Measurements from ENCODE around the gene COPS7B.

COPS7B gene

DNA sequence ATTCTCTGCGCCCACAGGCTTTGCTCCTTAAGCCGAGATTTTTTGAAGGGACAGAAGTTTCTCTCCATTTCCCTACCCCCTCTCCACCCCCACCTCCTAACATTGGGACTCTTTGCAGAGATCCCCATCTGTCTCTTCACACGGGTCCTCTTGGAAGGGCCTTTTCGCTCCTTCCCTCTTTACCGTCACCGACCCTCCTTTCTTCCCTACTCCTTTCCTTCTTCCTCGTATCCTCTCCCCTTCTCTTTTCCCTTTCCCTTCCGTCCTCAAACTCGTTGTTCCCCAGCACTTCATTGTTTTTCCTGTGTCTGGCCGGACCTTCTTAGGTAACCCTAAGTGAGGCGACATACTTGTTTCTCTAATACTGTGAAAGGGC is 660 bp downstream of the COPS7B start:
- no peak for DNase-seq

DNA sequence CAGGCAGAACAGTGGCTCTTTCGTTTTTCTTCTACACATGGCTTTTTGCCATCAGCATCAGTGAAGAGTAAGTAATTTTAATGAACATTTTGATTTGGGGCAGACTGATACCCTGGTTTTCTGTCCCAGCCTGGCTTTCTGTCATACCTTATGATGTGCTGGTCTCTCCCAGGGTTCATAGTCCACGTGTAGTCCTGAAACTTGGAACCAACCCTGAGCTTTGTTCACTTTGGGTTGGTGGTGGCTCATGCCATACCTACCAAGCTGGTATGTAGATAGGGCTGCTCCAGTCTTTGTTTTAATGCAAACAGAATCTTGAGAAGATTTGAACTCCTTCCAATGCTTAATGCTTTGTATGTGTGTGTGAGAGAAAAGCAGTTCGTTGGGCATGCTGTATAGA is 4.9 kb downstream of the COPS7B start:
- DNase-seq, result no peak

DNA sequence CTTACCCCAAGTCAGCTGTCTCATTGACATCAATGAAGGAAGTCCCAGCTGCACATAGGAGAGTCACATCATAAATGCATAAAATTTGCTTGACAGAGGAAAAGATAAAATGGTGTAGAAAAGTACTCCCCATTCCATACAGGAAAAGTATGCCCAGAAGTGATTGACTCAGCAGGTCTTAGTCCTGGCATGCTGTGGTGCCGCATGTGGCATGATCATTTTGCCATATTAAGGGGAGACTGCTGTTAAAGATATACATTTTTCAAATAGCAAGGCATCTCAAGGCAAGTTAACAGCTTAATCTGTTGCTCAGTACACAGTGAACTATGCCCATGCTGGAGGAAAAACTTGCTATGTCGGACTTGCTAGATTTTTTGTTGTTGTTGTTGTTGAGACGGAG is 8.1 kb downstream of the COPS7B start:
- DNase-seq, result no peak

DNA sequence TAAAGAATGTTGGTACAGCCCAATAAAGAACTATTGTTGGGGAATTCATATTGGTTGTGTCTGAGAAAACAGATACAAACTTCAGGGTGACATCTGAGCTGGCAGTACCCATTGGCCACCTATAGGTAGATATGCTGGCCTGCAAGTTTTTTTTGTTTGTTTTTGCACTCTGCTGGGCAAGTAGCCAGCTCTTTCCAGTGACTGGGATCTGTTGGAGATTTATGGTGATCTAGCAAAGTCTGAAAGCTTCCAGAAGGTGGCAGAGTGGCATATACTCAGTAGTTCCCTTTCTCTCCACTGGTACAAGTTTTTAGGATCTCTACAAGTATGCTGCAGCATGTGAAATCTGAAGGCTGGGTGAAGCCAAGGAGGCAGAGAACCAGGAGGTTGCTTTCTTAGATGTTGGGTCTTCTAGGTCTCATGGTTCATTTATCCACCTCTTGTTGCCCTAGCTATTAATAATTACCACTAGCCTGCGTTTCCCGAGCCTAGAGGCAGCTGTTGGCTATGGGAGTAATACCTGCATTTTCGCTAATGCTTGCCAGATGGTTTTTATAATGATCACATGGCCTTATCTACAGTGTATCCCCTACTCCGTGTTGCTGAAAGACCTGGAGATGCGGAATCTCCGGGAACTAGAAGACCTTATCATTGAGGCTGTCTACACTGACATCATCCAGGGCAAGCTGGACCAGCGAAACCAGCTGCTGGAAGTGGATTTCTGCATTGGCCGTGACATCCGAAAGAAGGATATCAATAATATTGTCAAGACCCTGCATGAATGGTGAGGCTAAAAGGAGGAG is 9.5 kb downstream of the COPS7B start:
- DNase-seq, result no peak

DNA sequence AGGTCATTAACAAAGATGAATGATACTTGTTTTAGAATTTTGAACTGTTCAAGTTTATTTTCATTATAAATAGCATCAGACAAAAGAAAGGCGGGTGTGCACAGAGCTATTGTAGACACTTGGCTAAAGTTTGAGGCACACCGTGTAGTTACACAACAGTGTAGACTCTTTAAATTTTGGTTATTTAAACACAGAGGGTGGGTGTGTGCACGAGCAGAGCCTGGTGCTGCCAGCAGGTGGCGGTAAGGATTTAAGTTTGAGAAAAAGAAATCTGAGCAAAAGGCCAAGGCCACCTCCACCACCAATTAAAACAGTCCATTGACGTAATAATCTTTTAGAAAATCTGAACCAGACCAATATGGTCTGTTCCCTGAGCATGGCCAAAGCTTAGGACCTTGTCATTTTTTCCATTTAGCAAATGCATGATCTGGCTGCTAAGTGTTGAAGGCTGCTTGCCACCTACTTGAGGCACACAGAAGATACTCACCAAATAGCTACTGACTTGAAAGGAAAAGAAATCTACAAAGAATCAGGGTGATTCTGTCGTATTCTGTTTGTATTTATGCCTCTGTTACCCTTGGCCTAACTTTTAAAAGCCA is 14.3 kb downstream of the COPS7B start:
- DNase-seq, result peak; percentile 27

DNA sequence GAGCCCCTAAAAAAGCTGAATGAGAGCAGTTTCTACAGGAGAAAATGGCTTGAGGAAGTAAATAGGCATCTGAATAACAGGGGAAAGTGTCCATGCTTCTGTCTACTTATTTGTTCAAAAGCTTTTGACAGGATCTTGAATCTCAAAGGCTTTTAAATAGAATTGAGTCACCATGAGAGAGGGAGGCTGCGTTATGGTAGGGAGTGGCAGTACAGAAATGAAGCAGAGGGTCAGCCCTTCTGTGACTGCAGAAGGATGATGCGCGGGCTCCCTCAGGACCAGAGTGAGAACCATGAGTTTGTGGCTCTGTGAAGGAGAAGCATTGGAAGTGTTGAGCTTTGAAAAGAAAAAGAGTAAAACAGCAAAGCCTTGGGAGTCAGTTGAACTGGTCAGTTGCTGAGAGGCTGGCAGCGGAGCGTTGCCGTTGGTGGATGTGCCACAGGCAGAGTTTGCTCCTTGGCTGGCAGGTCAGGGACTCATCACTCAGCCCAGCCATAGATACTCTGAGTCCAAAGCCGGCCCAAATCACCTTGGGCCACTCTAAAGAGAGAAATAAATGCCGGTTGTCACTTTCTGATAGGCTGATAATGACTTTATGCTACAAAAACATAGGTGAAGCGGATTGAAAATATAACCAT is 17.4 kb downstream of the COPS7B start:
- no peak for DNase-seq

DNA sequence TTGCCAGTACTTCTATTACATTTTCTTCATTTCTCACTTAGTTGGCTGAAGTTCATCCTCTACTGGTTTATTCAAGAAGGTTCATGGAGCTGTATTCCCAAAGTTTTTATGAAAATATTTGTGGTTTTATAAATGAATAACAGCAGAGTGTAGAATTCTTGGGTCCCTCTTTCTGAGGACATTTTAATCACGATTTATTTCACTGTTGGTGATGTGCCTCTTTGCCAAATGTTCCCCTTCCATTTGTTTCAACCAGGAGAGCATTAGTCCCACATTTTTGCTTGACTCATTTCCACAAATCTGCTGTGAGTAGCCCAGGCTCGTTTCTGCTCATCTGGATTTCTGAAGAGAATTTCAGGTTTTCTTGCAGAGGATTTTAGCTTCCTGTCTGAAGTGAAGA is 20.8 kb downstream of the COPS7B start:
- DNase-seq, result no peak

DNA sequence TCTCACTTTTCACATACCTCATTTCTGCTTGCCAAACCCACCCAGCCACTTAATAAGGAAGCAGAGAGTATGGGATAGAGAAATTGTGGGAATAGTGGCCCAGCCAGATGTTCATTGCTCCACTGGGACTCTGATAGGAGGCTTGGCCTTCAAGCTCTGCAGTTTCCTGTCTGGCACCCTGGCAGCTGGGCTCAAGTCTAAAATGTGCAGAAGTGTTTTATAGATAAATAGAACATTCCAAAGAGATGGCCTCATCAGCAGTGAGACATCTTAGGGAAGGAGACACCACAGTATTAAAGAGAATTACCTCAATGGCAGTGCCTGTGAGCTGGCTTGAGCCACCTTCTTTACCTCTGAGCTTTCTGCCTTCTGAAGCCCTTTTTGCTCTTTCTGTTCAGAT is 24.7 kb downstream of the COPS7B start:
- no peak for DNase-seq

DNA sequence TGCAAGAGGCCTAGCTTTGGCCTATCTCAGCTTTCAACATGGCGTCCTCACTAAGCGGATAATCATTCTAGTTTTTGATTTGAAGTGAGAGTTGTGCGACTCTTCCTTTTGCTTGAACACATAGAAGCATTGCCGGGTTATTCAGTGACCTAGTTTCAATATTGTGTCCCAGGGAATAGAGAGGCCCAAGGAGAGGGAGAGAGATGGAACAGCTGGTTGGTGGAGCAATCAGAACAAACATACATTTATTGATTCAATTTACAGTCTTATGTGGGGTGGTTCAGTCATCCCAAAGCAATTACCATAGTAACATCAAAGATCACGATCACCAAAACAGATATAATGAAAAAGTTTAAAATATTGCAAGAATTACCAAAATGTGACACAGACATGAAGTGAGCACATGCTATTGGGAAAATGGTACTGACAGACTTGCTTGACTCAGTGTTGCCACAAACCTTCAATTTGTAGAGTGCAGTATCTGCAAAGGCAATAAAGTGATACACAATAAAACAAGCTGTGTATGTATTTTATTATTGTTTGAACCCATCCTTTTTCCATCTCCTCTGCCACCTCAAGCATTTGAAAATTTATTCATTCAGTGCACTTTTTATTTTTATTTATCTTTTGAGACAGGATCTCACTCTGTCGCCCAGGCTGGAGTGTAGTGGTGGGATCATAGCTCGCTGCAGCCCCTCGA is 30.2 kb downstream of the COPS7B start:
- DNase-seq, result no peak

DNA sequence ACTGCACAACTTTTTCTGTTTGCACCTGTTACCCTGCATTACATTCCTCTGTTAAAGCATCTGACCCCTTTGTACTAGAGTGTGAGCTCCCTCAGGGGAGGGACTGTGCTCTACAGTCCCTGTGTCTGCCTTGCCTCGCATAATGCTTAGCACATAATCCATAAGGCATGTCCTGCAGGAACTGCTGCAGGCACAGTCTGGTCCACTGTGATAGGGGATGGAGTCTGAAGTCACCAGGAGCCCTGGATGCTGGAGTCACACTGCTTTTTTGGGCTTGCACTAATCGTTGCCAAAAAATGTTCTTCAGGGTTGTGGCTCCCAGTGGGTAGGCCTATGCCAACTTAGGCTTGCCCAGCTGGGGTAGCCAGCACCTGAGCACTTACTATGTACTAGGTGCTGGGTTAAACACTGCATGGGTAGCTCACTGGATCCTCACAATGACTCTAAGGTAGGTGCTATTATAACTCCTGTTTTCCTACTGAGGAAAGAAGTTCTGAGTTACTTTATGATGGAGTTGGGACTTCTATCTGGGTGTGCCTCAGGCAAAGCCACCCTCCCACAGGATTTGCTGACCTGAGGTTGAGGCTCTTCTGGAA is 33.3 kb downstream of the COPS7B start:
- no peak for DNase-seq

DNA sequence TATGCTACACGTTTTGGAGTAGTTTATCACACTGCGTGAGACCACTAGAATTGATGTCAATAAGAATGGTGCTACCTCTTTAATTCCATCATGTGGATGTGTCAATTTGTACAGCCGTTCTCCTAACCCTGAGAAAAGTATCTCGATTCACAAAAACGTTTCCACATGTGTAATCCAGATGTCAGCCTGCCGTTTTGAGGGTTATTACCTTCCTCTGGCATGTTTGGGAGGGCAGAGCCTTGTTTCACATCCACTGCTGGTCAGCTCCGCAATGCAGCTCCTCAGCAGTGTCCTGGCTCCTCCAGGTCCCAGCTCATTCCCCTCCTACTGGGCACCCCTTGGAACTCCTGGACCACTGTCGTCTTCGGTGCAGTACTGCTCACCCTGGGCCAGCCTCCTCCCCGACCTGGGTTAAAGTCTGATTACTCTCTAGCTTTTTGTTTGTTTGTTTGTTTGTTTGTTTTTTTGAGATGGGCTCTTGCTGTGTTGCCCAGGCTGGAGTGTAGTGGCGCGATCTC is 34.6 kb downstream of the COPS7B start:
- no peak for DNase-seq

DNA sequence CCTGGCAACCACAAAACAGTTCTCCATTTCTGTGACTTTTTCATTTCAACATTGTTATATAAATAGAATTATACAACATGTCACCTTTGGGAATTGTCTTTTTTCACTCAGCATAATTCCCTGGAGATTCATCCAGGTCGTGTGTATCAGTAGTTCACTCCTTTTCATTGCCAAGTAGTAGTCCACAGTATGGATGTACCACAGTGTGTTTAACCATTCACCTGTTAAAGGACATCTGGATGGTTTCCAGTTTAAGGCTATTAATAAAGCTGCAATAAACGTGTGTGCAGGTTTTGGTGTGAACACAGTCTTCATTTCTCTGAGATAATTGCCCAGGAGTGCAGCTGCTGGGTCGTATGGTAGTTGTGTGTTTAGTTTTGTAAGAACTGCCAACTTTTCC is 35.7 kb downstream of the COPS7B start:
- no peak for DNase-seq

DNA sequence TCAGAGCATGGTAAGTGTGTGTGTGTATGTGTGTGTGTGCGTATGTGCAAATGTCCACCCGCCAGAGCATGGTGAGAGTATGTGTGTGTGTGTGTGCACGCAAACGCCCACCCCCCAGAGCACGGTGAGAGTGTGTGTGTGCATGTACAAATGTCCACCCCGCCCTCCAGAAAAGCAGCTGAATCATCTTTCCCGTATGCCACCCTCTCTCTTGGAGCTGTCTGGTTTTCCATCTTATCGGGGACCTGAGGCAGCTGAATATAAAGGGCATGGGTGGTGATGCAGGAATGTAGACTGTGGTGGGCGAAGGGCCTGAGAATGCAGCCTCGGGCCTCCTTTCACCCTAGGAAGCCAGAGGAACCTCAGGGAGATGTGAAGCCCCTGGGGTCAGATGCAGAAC is 66.9 kb downstream of the COPS7B start:
- no peak for DNase-seq

DNA sequence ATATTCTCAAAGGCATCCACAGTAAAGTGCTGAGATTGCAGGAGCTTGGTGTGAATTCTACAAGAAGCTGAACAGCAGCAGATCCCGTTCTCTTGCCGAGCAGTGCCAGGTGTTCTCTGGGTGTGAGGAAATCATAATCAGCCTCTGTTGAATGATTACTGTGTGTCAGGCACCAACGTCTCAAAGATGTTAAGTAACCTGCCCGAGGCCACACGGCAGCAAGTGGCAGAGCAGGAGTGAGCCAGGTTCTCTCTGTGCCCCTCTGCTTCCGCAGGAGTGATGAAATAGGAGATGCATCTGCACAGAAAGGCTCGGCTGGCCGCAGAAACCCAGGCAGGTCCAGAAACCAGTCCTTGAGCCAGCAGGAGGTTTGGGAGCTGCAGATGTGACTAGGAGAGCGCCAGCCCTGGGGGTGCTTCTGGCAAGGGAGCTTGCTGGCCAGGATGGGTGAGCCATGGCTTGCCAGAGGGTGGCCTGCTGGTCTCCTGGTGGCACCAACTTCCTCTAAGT is 68.4 kb downstream of the COPS7B start:
- DNase-seq, result no peak

DNA sequence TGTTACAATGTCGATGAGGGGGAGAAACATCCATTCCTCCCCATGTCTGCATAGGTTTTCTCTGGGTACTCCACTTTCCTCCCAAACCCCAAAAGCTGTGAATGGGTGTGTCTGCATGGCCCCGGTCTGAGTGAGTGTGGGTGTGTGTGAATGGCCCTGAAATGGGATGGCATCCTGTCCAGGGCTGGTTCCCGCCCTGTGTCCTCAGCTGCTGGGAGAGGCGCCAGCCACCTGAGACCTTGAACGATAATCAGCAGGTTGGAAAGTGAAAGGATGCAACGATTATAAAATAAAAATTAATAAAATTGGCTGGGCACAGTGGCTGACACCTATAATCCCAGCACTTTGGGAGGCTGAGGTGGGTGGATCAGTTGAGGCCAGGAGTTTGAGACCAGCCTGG is 70.7 kb downstream of the COPS7B start:
- DNase-seq, result no peak

Data from CD4-positive, alpha-beta T cell treated with Interleukin-21 for 1 hour (primary cell).